Small intestine (tissue), 7 donors: ENCODE data around the gene TEDC1. TPM values are rescaled to one million over a fixed set of nuclear protein-coding genes. Genes with fewer than 3 reads are reported as not detected.

Source experiments
- DNase-seq, 2 donors: peaks; one replicate each; pipeline versions ENCODE4 v3.0.0 to v3.0.0-alpha.2; 2013
- FAIRE-seq: peaks from 2 replicates; lab custom pipeline; 2012; peaks lifted over from hg19 to GRCh38; lab: Jason Lieb, UNC
- H3K27ac ChIP-seq, 3 donors: one replicate each; pipeline ENCODE4 v1.5.1; 2013; ENCODE audit warnings: low read length in 2 of 3, mild to moderate bottlenecking in 2 of 3, control low read depth in 1 of 3, inconsistent platforms in 1 of 3, low read depth in 1 of 3, moderate library complexity in 1 of 3
- H3K27me3 ChIP-seq, 3 donors: one replicate each; pipeline ENCODE4 v1.6.1; 2013; ENCODE audit warnings: low read length in 3 of 3, inconsistent platforms in 1 of 3; ENCODE audit not compliant: control insufficient read depth in 3 of 3, insufficient read depth in 3 of 3
- H3K36me3 ChIP-seq, 3 donors: one replicate each; pipeline ENCODE4 v1.6.1; 2013; ENCODE audit warnings: low read length in 3 of 3, inconsistent platforms in 1 of 3, low read depth in 1 of 3, mild to moderate bottlenecking in 1 of 3, moderate library complexity in 1 of 3; ENCODE audit not compliant: control insufficient read depth in 3 of 3, insufficient read depth in 2 of 3
- H3K4me1 ChIP-seq, 3 donors: one replicate each; pipeline ENCODE4 v1.6.1; 2013; ENCODE audit warnings: low read length in 2 of 3, inconsistent platforms in 1 of 3, low read depth in 1 of 3, mild to moderate bottlenecking in 1 of 3, moderate library complexity in 1 of 3; ENCODE audit not compliant: control insufficient read depth in 3 of 3, insufficient read depth in 2 of 3
- H3K4me3 ChIP-seq, 3 donors: one replicate each; pipeline ENCODE4 v1.5.1; 2013; ENCODE audit warnings: low read length in 3 of 3, control low read depth in 1 of 3, inconsistent platforms in 1 of 3, low read depth in 1 of 3, mild to moderate bottlenecking in 1 of 3, moderate library complexity in 1 of 3
- H3K9me3 ChIP-seq, 2 donors: one replicate each; pipeline ENCODE4 v1.6.1; 2013; ENCODE audit warnings: low read depth in 1 of 2, low read length in 1 of 2; ENCODE audit not compliant: control insufficient read depth in 2 of 2, insufficient read depth in 1 of 2
- WGBS, 3 donors: extraction: QIAGEN DNeasy Blood & Tissue Kit; methylation state at CpG; one replicate each; pipeline ENCODE4 v1.1.7; 2013; 5-methylcytosine and 5-hydroxymethylcytosine counted together
- polyA plus RNA-seq, 4 donors: library from polyadenylated mRNA; stranded (reverse) in 3 of 4; unstranded in 1 of 4; fragments of 200-250 nt in 3 of 4; fragments of 120-200 nt in 1 of 4; gene quantifications; one replicate each; pipeline versions ENCODE4 v1.2.1 to v1.2.3, GENCODE V29; 2013
- donor health status: healthy with polysubstance abuse.
- donor health status: control.
- donor health status: control.
- donor health status: Bipolar disorder and iron deficiency.
- donor health status: healthy.

Gene TEDC1
- polyA plus RNA-seq, 4 donors: 6.6 to 28.0 (median 23.8) TPM

GRCh38 chr14:105447651-105448640, 43.1 kb upstream of the TEDC1 start:
- 89 to 92% (median 91%) methylated on average over 30 to 31 of the region's 31 CpGs for WGBS, 3 donors
- Histone ChIP-seq H3K36me3 (peaks cover 0 to 72% (median 0%) of the 10 kb centered on the region in 3 donors), H3K9me3 (no peaks in the 10 kb centered on the region), H3K4me3 (no peak overlapping the region), H3K4me1 (peaks cover 0 to 6% (median 0%) of the 10 kb centered on the region in 3 donors), H3K27ac (no peak overlapping the region), H3K27me3 (no peaks in the 10 kb centered on the region)
- DNase-seq (peak in 1 of 2 donors; percentile 12), FAIRE-seq (no peak)

DNA sequence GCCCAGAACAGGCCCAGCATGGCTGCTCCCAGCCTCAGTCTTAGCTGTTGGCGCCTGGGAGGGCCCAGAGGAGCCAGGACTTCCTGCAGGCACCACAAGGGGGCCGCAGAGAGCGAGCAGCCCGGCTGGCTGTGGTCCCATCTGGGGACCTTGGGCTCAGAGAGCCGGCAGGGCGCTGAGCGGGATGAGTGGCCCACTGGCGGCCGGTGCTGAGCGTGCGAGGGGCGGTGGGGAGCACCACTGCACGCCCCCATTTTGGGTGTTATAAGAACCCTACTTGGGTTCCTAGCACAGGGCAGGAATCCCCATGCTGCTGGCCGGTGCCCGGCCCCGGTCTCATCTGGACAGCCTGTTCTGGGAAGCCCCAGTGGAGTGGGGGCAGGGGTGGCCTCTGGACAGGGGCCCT, 42.3 kb upstream of the TEDC1 start:
- H3K36me3 ChIP-seq: peaks cover 0 to 73% (median 0%) of the 10 kb centered on the region in 3 donors
- peaks cover 0 to 6% (median 0%) of the 10 kb centered on the region in 3 donors for H3K4me1 ChIP-seq
- H3K27me3 ChIP-seq: no peaks in the 10 kb centered on the region
- H3K9me3 ChIP-seq: no peaks in the 10 kb centered on the region
- DNase-seq: peak; percentile 51 to 65
- no peak for FAIRE-seq
- no peak overlapping the region for H3K27ac ChIP-seq
- H3K4me3 ChIP-seq: no peak overlapping the region
- 53 to 54% (median 53%) methylated on average over 13 to 16 of the region's 16 CpGs for WGBS, 3 donors

DNA sequence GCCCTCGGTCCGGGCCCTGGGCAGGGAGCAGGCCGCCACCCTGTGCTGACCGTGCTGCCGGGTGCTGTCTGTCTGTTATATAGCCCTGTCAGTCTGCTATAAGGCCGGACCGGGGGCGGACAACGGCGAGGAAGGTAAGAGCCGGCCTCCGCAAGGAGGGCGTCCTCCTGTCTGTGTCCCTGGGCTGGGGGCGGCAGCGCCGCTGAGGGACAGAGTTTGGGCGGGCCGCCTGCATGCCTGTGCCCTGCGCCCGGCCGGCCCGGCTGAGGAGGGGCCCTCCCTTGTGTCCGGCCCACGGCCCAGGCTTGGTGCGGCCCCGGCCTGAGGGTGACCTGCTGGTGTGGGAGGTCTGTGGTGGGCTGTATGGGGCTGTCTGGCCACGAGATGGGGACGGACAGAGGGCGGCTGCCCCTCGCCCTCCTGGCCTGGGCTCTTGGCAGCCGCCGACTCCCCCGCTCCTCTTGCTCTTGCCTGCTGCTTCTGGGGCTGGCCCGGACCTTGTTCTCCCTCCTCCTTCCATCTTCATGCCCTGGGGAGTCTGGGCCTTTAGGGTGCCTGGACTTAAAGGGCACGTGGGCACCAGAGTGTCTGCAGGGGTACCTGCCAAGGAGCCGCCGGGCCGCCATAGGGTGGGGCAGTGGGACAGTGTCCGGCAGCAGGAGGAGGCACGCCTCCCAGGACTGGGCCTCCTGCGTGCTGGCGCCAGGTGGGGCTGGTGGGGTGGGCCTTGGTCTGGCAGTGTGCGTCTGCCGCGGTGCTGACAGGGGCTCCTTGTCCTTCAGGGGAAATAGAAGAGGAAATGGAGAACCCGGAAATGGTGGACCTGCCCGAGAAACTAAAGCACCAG, 41.5 kb upstream of the TEDC1 start:
- DNase-seq (no peak), FAIRE-seq (no peak)
- Histone ChIP-seq H3K27me3 (no peaks in the 10 kb centered on the region), H3K27ac (no peak overlapping the region), H3K9me3 (no peaks in the 10 kb centered on the region), H3K4me3 (no peak overlapping the region), H3K36me3 (peaks cover 0 to 80% (median 2%) of the 10 kb centered on the region in 3 donors), H3K4me1 (peaks cover 0 to 6% (median 0%) of the 10 kb centered on the region in 3 donors)
- WGBS, 3 donors: 92 to 96% (median 92%) methylated on average over 42 to 47 of the region's 47 CpGs

DNA sequence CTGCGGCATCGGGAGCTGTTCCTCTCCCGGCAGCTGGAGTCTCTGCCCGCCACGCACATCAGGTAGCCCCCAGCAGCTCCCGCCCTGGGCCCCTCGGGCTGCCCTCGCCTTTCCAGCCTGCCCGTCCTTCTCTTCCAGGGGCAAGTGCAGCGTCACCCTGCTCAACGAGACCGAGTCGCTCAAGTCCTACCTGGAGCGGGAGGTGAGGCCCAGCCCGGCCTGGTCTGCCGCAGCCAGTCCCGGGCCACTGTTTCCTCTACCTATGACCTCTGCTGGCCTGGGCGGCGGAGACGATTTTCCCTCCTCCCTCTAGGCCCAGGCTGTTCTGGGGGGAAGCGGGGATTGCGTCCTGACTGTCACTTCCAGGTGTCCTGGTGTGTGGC, 40.9 kb upstream of the TEDC1 start:
- 83 to 95% (median 92%) methylated on average over 22 of the region's 22 CpGs for WGBS, 3 donors
- no peak for DNase-seq
- Histone ChIP-seq H3K36me3 (peaks cover 0 to 82% (median 2%) of the 10 kb centered on the region in 3 donors), H3K27ac (no peak overlapping the region), H3K4me3 (no peak overlapping the region), H3K9me3 (no peaks in the 10 kb centered on the region), H3K4me1 (peaks cover 0 to 6% (median 0%) of the 10 kb centered on the region in 3 donors), H3K27me3 (no peaks in the 10 kb centered on the region)
- FAIRE-seq: no peak

GRCh38 chr14:105450864-105451720, 40.0 kb upstream of the TEDC1 start:
- Histone ChIP-seq H3K36me3 (peaks cover 0 to 83% (median 2%) of the 10 kb centered on the region in 3 donors), H3K27me3 (no peaks in the 10 kb centered on the region), H3K4me1 (peaks cover 0 to 13% (median 0%) of the 10 kb centered on the region in 3 donors), H3K4me3 (no peak overlapping the region), H3K9me3 (no peaks in the 10 kb centered on the region), H3K27ac (no peak overlapping the region)
- 89 to 94% (median 92%) methylated on average over 29 of the region's 29 CpGs for WGBS, 3 donors
- DNase-seq (no peak), FAIRE-seq (no peak)

DNA sequence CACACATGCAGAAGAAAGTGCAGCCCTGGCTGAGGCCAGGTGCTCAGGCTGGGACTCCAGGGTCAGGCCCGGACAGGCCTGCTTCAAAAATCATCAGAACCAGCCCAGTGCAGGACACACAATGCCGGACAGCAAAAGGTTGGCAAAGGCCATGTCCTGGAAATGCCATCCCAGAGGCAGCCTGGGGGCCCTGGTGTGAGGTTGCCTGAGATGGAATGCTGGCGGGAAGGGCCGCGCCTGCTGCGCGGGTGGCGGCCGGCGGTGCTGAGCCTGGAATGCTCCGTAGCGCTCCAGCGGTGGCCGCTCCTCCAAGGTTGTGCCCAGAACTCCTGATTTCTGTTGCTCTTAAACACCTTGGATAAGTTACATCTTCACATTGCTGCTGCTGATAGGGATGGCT, 38.1 kb upstream of the TEDC1 start:
- Histone ChIP-seq H3K4me3 (no peak overlapping the region), H3K4me1 (peaks cover 0 to 12% (median 0%) of the 10 kb centered on the region in 3 donors), H3K27ac (no peak overlapping the region), H3K36me3 (peaks cover under 1 to 85% (median 2%) of the 10 kb centered on the region in 3 donors), H3K9me3 (no peaks in the 10 kb centered on the region), H3K27me3 (no peaks in the 10 kb centered on the region)
- DNase-seq (no peak), FAIRE-seq (no peak)
- WGBS, 3 donors: 91 to 92% (median 91%) methylated on average over 14 of the region's 14 CpGs

- peaks cover 0 to 12% (median 0%) of the 10 kb centered on the region in 3 donors for H3K4me1 ChIP-seq
- H3K9me3 ChIP-seq: no peaks in the 10 kb centered on the region
- FAIRE-seq (no peak), DNase-seq (no peak)
- peaks cover 2 to 89% (median 4%) of the 10 kb centered on the region in 3 donors for H3K36me3 ChIP-seq
- WGBS, 3 donors: 89 to 95% (median 90%) methylated on average over 14 of the region's 14 CpGs
- no peaks in the 10 kb centered on the region for H3K27me3 ChIP-seq
- H3K27ac ChIP-seq: no peak overlapping the region
- H3K4me3 ChIP-seq: no peak overlapping the region
Measured at GRCh38 chr14:105453847-105454246, 37.2 kb upstream of the TEDC1 start.
